IMR-90 (cell line): Measurements from ENCODE around the gene ZNF155. TPM values are rescaled to one million over a fixed set of nuclear protein-coding genes. Genes with fewer than 3 reads are reported as not detected.

ENCODE experiments used
- ATAC-seq: fragments of 200-7000 bp; cut with Tn5 transposase; 2 replicates; pipeline ENCODE4 v1.9.1; 2020; ENCODE audit warnings: low read depth, mild to moderate bottlenecking, moderate library complexity
- BruUV-seq: library from RNA; stranded (reverse); fragments of 400-500 nt; replicated peaks from 2 replicates; lab custom pipeline; 2021; lab: Mats Ljungman, UMichigan
- CTCF ChIA-PET: fragments of 300-600 bp; formaldehyde crosslinking; extraction: SDS; loops from one replicate; lab custom pipeline; 2021; ENCODE audit warnings: antibody characterized with exemption; lab: Yijun Ruan, JAX
- POLR2A ChIA-PET: fragments of 300-600 bp; sonication (Branson Sonifier 250); formaldehyde crosslinking; loops from one replicate; lab custom pipeline; 2022; ENCODE audit warnings: antibody characterized with exemption; ENCODE audit not compliant: unreplicated experiment; lab: Charles Lee
- DNase-seq: peaks from one replicate; pipeline ENCODE4 v3.0.0; 2013
- H2AFZ ChIP-seq: replicated peaks from 2 replicates; pipeline ENCODE3; 2013; ENCODE audit warnings: low read length, mild to moderate bottlenecking; ENCODE audit not compliant: poor library complexity
- H2AK5ac ChIP-seq: 2 replicates; pipeline ENCODE4 v1.6.1; 2013; ENCODE audit warnings: low read depth, low read length, inconsistent platforms
- H2AK9ac ChIP-seq: replicated peaks from 2 replicates; pipeline ENCODE3; 2013; ENCODE audit warnings: mild to moderate bottlenecking, low read depth, low read length, moderate library complexity; ENCODE audit not compliant: poor library complexity
- H2BK120ac ChIP-seq: 2 replicates; pipeline ENCODE4 v1.6.1; 2013; ENCODE audit warnings: low read depth, low read length, inconsistent platforms
- H2BK15ac ChIP-seq: 3 replicates; pipeline ENCODE4 v1.6.1; 2013; ENCODE audit warnings: low read depth, low read length, inconsistent platforms
- H2BK20ac ChIP-seq: 2 replicates; pipeline ENCODE4 v1.6.1; 2013; ENCODE audit warnings: low read depth, mild to moderate bottlenecking, inconsistent platforms, low read length, moderate library complexity
- H2BK5ac ChIP-seq: 2 replicates; pipeline ENCODE4 v1.6.1; 2013; ENCODE audit warnings: mild to moderate bottlenecking, low read depth, low read length, inconsistent platforms; ENCODE audit not compliant: poor library complexity, severe bottlenecking
- H3K14ac ChIP-seq: replicated peaks from 2 replicates; pipeline ENCODE4 v1.6.1; 2013; ENCODE audit warnings: low read depth, low read length, inconsistent platforms
- H3K18ac ChIP-seq: 2 replicates; pipeline ENCODE4 v1.6.1; 2013; ENCODE audit warnings: low read depth, low read length, control low read depth
- H3K23ac ChIP-seq: 2 replicates; pipeline ENCODE4 v1.6.1; 2013; ENCODE audit warnings: low read depth, low read length, inconsistent platforms
- H3K27ac ChIP-seq: 2 replicates; pipeline ENCODE4 v1.5.1; 2013; ENCODE audit warnings: mild to moderate bottlenecking, control low read depth, low read length; ENCODE audit not compliant: insufficient read depth
- H3K27me3 ChIP-seq: 2 replicates; pipeline ENCODE4 v1.6.1; 2013; ENCODE audit warnings: low read length; ENCODE audit not compliant: control insufficient read depth, insufficient read depth
- H3K36me3 ChIP-seq: 2 replicates; pipeline ENCODE4 v1.6.1; 2013; ENCODE audit warnings: low read length, mixed read lengths; ENCODE audit not compliant: control insufficient read depth, insufficient read depth
- H3K4ac ChIP-seq: 2 replicates; pipeline ENCODE4 v1.6.1; 2013; ENCODE audit warnings: low read depth, low read length, inconsistent platforms
- H3K4me1 ChIP-seq: 2 replicates; pipeline ENCODE4 v1.6.1; 2013; ENCODE audit warnings: low read length, mixed read lengths; ENCODE audit not compliant: control insufficient read depth, insufficient read depth
- H3K4me2 ChIP-seq: 2 replicates; pipeline ENCODE4 v1.6.1; 2013; ENCODE audit warnings: low read depth, mild to moderate bottlenecking, control low read depth, low read length, moderate library complexity
- H3K4me3 ChIP-seq: 2 replicates; pipeline ENCODE4 v1.5.1; 2013; ENCODE audit warnings: low read depth, mild to moderate bottlenecking, control low read depth, low read length, moderate library complexity; ENCODE audit not compliant: insufficient read depth
- H3K56ac ChIP-seq: 2 replicates; pipeline ENCODE4 v1.6.1; 2013; ENCODE audit warnings: low read length, inconsistent platforms; ENCODE audit not compliant: insufficient read depth; ENCODE audit errors: extremely low read depth
- H3K79me1 ChIP-seq, 2 experiments: 2 replicates each; pipeline ENCODE4 v1.6.1; 2013; ENCODE audit warnings: low read length in 2 of 2, inconsistent platforms in 1 of 2, low read depth in 1 of 2
- H3K9ac ChIP-seq: 2 replicates; pipeline ENCODE4 v1.6.1; 2013; ENCODE audit warnings: low read depth, low read length, control low read depth
- H3K9me1 ChIP-seq: 2 replicates; pipeline ENCODE4 v1.6.1; 2013; ENCODE audit warnings: low read length, inconsistent platforms; ENCODE audit not compliant: insufficient read depth
- H3K9me3 ChIP-seq: 2 replicates; pipeline ENCODE4 v1.6.1; 2013; ENCODE audit warnings: low read length; ENCODE audit not compliant: control insufficient read depth, insufficient read depth
- H4K20me1 ChIP-seq: 2 replicates; pipeline ENCODE4 v1.6.1; 2013; ENCODE audit warnings: low read length, inconsistent platforms; ENCODE audit not compliant: insufficient read depth
- H4K5ac ChIP-seq: 2 replicates; pipeline ENCODE4 v1.6.1; 2013; ENCODE audit warnings: mild to moderate bottlenecking, low read depth, low read length, control low read depth
- H4K8ac ChIP-seq, 2 experiments: 2 replicates each; pipeline ENCODE4 v1.6.1; 2013; ENCODE audit warnings: low read depth in 2 of 2, low read length in 2 of 2, control low read depth in 1 of 2, inconsistent platforms in 1 of 2
- H4K91ac ChIP-seq: 2 replicates; pipeline ENCODE4 v1.6.1; 2013; ENCODE audit warnings: low read depth, low read length, inconsistent platforms; ENCODE audit not compliant: insufficient read depth
- CEBPB ChIP-seq: IDR thresholded peaks from 2 replicates; pipeline ENCODE4 v1.6.1; 2012; ENCODE audit warnings: low read depth, low read length, improper control_type of control experiment
- MAFK ChIP-seq: IDR thresholded peaks from 2 replicates; pipeline ENCODE4 v1.6.1; 2012; ENCODE audit warnings: low read depth, low read length, improper control_type of control experiment
- WGBS, 2 experiments: methylation state at CpG; one replicate each; pipeline versions ENCODE4 v1.1.5 to v1.1.7; 2013; ENCODE audit warnings: missing lambda C conversion rate in 2 of 2; ENCODE audit not compliant: insufficient read length in 1 of 2; ENCODE audit errors: extremely low coverage in 2 of 2; 5-methylcytosine and 5-hydroxymethylcytosine counted together
- dilution Hi-C: fragments of 300-500 bp; cut with HindIII; formaldehyde crosslinking; loops from one replicate; pipeline ENCODE4 v1.14.3; 2018; ENCODE audit warnings: low sequenced_read_pairs; ENCODE audit not compliant: unreplicated experiment
- in situ Hi-C: fragments of 300-500 bp; cut with MboI; formaldehyde crosslinking; loops from 3 replicates; pipeline ENCODE4 v1.14.3; 2019; ENCODE audit warnings: low sequenced_read_pairs, inconsistent platforms, mixed read lengths
- intact Hi-C: fragments of 100-400 bp; cut with micrococcal nuclease; formaldehyde crosslinking; loops from 2 replicates; pipeline ENCODE4 v1.10.0; 2022
- polyA plus RNA-seq, 3 experiments: library from polyadenylated mRNA; depleted of rRNA; stranded (reverse); fragments of >200 nt; gene quantifications; 2 replicates each; pipeline ENCODE4 v1.2.3, GENCODE V29; 2012; ENCODE audit warnings: low replicate concordance in 1 of 3
- total RNA-seq: library from RNA; depleted of rRNA; stranded (reverse); fragments of >200 nt; gene quantifications from 2 replicates; pipeline ENCODE4 v1.2.3, GENCODE V29; 2012

Gene ZNF155
- total and polyA plus RNA-seq, 2 of the 4 experiments (the other 2 are of a cell fraction), result 3.5 to 9.0 TPM

GRCh38 chr19:44007473-44007872 is 23.5 kb downstream of the ZNF155 start:
- Histone ChIP-seq H3K4ac (no peak overlapping the region), H3K27ac (no peak overlapping the region), H3K9ac (no peak overlapping the region), H4K5ac (no peak overlapping the region), H2AK5ac (no peak overlapping the region), H2BK5ac (no peak overlapping the region), H3K4me2 (no peak overlapping the region), H2AFZ (no peak overlapping the region), H3K79me1 (peaks cover 7 to 15% of the 10 kb centered on the region in 2 experiments), H2BK120ac (no peak overlapping the region), H4K91ac (no peak overlapping the region), H3K56ac (no peak overlapping the region), H3K23ac (no peak overlapping the region), H3K4me1 (peaks cover 2% of the 10 kb centered on the region; the same call in 1 of the 2 replicates), H3K27me3 (no peaks in the 10 kb centered on the region), H2BK20ac (no peak overlapping the region), H4K20me1 (no peaks in the 10 kb centered on the region), H3K36me3 (peaks cover 38% of the 10 kb centered on the region), H2BK15ac (no peak overlapping the region), H3K4me3 (no peak overlapping the region), H3K9me3 (peaks cover 30% of the 10 kb centered on the region), H2AK9ac (no peak overlapping the region), H4K8ac (no peak overlapping the region), H3K14ac (no peak overlapping the region), H3K9me1 (no peaks in the 10 kb centered on the region), H3K18ac (no peak overlapping the region)
- BruUV-seq, result no TSS peak
- peak; percentile 73 for TF ChIP-seq CEBPB
- TF ChIP-seq MAFK, result no peak
- dilution Hi-C loops (no loop called here), in situ Hi-C loops (no loop called here), intact Hi-C loops (no loop called here)
- POLR2A ChIA-PET, result no interaction called here
- DNase-seq, result no peak
- CTCF ChIA-PET, result no interaction called here
- WGBS, 2 experiments, result 100% methylated on average over 1 of the region's 6 CpGs; no CpG with 5 or more reads in 1 of the 2 experiments
- no peak for ATAC-seq
